Measurements from ENCODE around the gene PPM1E. TPM values are rescaled to one million over a fixed set of nuclear protein-coding genes. Genes with fewer than 3 reads are reported as not detected.
"Not testable (repeated sequence)": the region's sequence is repeated elsewhere in the genome, so short reads cannot be mapped to it uniquely, and the experiment has no call there.

PPM1E gene
- total and polyA plus RNA-seq, 8 donors = 0.09 to 1.3 (median 0.42) TPM

DNA sequence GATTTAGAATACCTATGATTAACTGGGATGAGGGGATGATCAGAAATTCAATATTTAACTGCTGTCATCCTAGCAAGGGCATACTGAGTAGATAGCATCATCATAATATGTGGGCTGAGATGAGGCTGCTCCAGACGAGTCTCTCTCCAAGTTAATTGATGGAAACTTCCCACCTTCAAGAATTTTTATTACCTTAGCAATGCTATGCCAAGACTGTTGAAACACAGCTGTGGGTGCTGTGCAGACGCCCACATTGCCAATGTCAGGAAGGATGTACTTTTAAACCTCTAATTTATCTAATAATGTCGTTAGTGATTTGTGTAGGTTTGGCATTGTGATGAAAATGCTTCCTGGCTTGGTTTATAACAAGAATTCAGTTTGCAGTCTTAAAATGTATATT, 180.6 kb downstream of the PPM1E start:
- Histone ChIP-seq H3K27ac (no peak overlapping the region), H3K36me3 (no peaks in the 10 kb centered on the region), H3K9me3 (no peaks in the 10 kb centered on the region), H3K4me1 (no peaks in the 10 kb centered on the region), H3K4me3 (no peak overlapping the region), H3K27me3 (no peaks in the 10 kb centered on the region)
- FAIRE-seq (no peak), DNase-seq (no peak), ATAC-seq (no peak)
- TF ChIP-seq CTCF (IDR thresholded peaks at IDR 0.05) = no peak
- 20 to 39% methylated on average over 3 of the region's 3 CpGs for WGBS, 2 donors
- intact Hi-C loops (cut with DNase I) = no loop called here

DNA sequence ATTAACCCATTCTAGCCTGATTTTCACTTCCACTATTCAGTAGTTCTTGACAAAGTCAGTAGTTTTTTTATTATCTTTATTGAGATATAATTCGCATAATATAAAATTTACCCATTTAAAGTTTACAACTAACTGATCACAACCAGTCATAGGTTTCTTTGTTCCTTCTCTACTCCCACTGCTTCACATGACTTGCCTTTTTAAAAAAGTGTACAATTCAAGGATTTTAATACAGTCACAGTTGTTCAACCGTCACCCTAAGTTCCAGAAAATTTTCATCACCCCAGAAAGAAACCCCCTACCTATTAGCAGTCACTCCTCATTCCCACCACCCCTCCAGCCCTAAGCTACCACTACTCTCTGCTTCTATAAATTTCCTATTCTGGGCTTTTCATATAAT, 188.5 kb downstream of the PPM1E start:
- Histone ChIP-seq H3K4me3 (no peak overlapping the region), H3K27me3 (no peaks in the 10 kb centered on the region), H3K27ac (no peak overlapping the region), H3K36me3 (no peaks in the 10 kb centered on the region), H3K4me1 (no peaks in the 10 kb centered on the region), H3K9me3 (no peaks in the 10 kb centered on the region)
- FAIRE-seq = no peak
- no peak for DNase-seq
- WGBS, 2 donors = 85 to 93% methylated on average over 2 of the region's 2 CpGs
- intact Hi-C loops (cut with DNase I) = no loop called here
- TF ChIP-seq CTCF (IDR thresholded peaks at IDR 0.05) = no peak
- no peak for ATAC-seq

GRCh38 chr17:58947411-58947810, 191.8 kb downstream of the PPM1E start:
- Histone ChIP-seq H3K36me3 (no peaks in the 10 kb centered on the region), H3K9me3 (no peaks in the 10 kb centered on the region), H3K27me3 (no peaks in the 10 kb centered on the region), H3K27ac (no peak overlapping the region), H3K4me1 (no peaks in the 10 kb centered on the region), H3K4me3 (no peak overlapping the region)
- no peak for FAIRE-seq
- WGBS, 2 donors = 57 to 89% methylated on average over 3 of the region's 3 CpGs
- DNase-seq = no peak
- TF ChIP-seq CTCF (IDR thresholded peaks at IDR 0.05) = no peak
- no peak for ATAC-seq
- intact Hi-C loops (cut with DNase I) = no loop called here

GRCh38 chr17:58947824-58948223, 192.2 kb downstream of the PPM1E start:
- no peaks in the 10 kb centered on the region for H3K9me3 ChIP-seq
- H3K27me3 ChIP-seq = no peaks in the 10 kb centered on the region
- no peak overlapping the region for H3K27ac ChIP-seq
- intact Hi-C loops (cut with DNase I) = no loop called here
- H3K36me3 ChIP-seq = no peaks in the 10 kb centered on the region
- FAIRE-seq (no peak), ATAC-seq (no peak), DNase-seq (no peak)
- WGBS, 2 donors = 67 to 80% methylated on average over 3 of the region's 3 CpGs
- no peak overlapping the region for H3K4me3 ChIP-seq
- H3K4me1 ChIP-seq = no peaks in the 10 kb centered on the region
- TF ChIP-seq CTCF (IDR thresholded peaks at IDR 0.05) = no peak

DNA sequence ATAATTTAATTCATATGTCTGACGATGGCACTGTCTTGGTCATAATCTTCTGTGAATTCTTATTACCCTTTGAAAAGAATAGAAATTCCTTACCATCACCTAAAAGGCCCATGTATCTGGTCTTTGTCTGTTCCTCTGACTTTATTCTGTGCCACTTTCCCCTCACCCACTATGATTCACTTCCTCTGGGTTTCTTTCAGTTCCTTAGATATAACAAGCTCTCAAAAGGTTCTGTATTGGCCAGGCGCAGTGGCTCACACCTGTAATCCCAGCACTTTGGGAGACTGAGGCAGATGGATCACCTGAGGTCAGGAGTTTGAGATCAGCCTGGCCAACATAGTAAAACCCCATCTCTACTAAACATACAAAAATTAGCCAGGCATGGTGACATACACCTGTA, 198.7 kb downstream of the PPM1E start:
- H3K27me3 ChIP-seq; H3K36me3 ChIP-seq; intact Hi-C loops (cut with DNase I); DNase-seq; ATAC-seq; H3K4me1 ChIP-seq; FAIRE-seq; H3K4me3 ChIP-seq; H3K9me3 ChIP-seq; H3K27ac ChIP-seq: not testable (repeated sequence)
- 80 to 89% methylated on average over 2 of the region's 2 CpGs for WGBS, 2 donors
